HG03354 (cell line): ENCODE data around the gene RBMS3.

Experiments
- ATAC-seq: cut with Tn5 transposase; IDR thresholded peaks from one replicate; pipeline ENCODE4 v1.9.1; 2021; ENCODE audit warnings: mild to moderate bottlenecking; ENCODE audit not compliant: unreplicated experiment, poor library complexity, severe bottlenecking

Gene RBMS3

DNA sequence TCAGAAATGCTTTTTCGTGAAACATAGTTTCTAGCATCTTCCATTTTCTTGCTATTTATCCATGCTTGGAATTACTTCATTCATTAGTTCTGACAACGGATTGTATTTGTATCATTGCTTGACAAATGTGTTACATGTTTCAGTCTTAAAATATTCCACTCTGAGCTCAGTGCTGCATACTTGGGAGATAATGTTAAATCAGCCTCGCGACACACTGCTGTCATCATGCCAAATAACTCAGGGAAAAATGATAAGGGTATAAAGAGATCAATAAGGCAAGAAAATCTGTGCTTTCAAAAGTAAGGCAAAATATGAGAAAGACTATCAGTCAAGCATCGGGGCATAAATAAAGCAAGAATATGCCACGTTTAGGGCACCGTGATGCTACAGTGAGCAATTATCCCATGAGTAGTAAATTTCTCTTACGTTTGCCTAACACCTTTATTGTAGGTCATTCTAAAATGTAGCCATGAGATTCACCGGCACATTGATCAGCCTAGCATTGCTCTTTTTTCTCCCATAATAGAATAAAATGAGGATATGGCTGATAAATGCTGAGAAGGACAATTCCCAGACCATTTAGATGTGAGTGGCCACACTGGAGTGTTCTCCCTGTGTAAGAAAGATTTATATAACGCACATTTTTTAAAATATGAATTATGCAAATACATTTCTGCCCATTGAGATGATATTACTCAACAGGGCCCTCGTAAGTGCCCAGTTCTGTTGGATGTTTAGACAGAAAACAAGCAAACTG is 133.8 kb downstream of the RBMS3 start:
- no peak for ATAC-seq

DNA sequence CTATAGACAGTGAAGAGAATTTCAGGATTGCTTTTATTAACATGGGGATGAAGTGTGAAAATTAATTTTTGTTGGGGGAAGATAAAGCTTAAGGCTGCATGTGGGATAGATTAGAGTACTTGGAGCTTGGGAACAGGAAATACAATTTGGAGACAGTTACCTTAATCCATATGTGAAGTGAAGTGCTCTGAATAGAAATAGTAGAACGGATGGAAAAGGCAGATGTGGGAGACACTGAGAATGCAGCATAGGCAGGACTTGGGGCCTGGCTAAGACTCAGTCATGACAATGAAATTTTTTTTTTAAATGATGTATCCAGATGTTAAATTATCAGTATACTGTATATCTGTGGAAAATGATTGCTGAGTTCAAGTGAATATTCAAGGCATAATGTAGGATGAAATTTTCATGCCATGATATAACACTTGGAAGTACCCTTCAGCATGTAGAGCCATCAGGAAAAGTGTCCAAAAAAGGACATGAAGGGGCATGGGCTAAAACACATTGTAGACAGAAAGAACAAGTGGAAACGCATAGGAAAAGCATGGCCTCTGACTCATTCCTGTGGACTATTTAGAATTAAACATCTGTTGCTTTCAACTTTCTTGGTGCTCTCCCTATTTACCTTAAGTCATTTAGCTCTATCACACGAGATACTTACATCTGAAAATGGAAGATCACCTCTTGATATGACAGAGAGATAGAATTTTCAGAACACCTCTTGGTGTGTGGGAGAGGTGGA is 134.8 kb downstream of the RBMS3 start:
- no peak for ATAC-seq

GRCh38 chr3:29416514-29416913 is 135.6 kb downstream of the RBMS3 start:
- ATAC-seq, result no peak

DNA sequence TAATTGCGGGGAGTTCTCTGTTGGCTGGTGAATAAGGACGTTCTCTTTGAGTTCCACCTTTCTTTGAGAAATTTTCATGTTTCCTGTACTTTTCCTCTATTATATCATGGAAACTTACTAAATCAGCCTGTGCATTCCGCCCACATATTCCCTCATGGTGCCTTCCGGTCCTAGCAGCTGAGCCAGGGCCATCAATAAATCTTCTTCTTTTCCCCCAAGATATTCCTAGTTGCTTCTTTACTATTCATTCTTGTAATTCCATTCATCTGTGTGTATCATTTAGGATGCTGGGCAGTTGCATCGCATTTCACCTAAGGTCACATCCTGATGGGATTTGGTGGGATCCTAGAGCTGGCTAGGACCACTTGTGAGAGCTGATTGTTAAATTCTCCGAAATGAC is 139.2 kb downstream of the RBMS3 start:
- ATAC-seq, result no peak

DNA sequence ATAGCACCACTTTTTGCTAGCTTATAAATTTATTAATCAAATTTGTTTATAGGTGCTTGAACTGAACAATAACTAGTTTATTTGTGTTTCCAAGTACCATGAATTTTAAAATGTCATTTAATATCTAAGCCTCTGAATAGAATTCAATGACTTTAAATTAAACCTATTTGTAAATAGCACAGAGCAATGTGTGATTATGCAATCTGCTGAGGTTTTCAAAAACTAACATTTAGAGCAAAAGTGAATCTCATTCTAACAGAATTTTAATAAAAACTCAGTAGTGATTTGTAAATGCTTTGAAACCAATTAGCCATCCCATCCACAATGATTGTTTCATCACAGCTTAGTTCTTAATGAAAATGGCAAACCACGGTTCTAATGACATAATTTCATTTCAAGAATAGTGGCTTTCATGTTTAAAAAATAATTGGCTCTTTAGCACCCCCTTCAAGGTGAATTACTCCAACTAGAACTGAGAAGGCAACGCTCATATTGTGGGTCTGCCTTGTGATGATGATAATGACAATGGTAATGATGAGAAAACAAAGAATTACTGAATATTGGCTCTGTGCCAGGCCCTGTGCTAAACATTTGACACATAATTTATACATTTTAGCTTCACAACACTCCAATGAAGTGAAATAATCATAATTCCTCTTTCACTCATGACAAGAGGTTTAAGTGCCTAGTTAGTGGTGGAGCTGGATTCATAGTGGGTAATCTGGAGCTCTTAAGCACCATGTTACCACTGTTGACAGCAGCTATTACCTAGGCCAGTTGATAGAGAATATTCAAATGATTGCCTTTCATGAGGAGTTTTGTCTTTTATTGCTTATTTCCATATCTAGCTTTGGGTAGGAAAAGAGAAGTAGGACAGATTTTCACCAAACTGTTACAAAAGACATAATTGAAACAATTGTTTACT is 145.7 kb downstream of the RBMS3 start:
- ATAC-seq, result no peak

GRCh38 chr3:29427266-29428103 is 146.6 kb downstream of the RBMS3 start:
- ATAC-seq, result no peak

- ATAC-seq, result no peak
Measured at GRCh38 chr3:29429055-29429679, 148.3 kb downstream of the RBMS3 start.

GRCh38 chr3:29430558-29430971 is 149.7 kb downstream of the RBMS3 start:
- no peak for ATAC-seq

DNA sequence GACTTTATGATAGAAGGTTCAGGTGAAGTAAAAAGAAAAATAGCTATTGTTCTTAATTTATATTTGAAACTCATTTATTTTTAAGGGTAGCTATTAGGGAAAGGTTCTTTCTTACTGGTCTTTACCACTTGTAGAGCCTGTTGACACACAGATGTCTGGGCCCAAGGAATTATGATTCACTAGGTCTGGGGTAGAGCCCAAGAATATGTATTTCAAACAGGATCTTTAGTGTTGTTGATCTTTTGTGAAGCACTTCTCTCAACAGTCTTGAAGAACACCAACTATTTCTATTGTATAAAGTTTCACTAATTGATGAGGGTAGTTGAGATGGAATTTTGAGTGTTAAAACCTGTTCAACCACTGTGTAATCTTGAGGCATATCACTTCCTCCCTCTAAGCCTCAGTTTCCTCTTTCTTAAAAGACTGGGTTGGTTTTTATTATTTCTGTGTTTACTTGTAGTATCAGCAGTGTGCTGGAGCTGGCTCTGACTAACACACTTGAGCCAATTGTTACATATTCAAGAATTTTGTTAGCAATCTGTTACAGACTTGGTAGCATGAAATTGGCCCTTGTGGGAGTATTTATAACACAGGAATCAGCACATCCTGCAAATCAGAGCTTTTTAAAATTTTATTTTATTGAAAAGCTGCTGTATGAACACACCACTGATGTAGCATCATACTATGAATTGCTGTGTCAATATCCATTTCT is 155.9 kb downstream of the RBMS3 start:
- ATAC-seq, result no peak

DNA sequence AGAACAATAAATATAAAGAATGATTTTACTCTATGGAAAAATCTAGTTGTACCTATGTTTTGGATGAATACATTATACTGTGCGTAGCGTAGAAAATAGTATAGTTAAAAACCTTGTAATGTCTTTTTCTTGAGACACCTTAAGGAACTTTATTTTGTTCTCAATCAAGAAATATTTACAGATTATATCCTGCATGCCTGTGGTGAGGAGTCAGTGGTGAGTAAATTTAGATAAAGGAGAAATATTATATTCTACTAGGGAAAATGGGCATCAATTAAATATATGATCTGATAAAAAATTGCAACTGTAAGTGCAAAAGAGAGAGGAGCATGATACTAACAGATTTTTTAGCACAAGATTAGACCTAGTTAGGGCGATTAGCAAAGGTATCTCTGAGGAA is 157.7 kb downstream of the RBMS3 start:
- no peak for ATAC-seq

- no peak for ATAC-seq
Measured at GRCh38 chr3:29440413-29441305, 159.8 kb downstream of the RBMS3 start.

DNA sequence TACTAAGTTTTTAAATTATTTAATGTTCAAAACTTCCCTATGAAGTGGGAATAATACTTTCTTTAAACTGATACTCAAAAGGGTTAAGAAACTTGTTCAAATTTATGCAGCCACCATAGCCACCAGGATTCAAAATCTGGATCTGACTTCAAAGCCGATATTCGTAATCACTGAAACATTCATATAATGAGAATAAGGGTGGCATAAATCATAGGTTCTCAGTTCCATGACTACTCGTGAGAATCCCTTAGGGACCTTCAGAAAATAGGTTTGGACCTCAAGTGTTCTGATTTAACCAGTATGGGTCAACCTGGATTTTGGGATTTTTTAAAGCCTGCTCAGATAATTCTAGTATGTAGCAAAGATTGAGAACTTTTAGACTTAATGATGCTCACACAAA is 160.6 kb downstream of the RBMS3 start:
- no peak for ATAC-seq

DNA sequence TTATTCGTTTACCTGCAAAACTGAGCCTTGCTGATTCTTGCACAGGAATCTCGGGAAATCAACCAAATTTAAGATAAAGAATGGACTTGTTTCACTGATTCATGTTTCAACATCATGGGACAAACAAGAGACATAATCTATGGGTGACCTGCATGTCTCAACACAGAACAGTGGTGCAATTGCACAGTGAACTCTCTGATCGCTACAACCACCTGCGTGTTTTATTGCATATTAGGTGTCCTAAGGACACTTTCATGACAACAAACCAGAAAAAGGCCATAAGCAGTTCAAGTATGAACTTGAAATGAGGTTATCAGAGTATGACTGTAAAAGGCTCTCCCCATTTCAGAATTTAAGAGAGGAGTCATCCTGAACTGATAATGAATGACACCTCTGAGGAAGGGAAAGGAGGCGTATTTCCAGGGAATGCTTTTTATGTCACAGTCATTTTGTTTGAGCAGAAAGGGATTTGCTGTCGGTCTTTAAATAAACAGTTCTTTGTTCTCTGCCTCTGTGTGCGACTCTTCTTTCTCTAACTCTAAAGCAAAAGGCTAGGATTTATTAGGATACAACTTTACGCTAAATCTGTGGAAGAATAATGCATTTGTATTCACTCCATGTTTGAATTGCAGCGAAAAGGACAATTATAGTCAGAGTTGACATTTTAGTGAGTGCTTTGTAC is 167.2 kb downstream of the RBMS3 start:
- no peak for ATAC-seq

GRCh38 chr3:29451920-29452319 is 171.0 kb downstream of the RBMS3 start:
- no peak for ATAC-seq

DNA sequence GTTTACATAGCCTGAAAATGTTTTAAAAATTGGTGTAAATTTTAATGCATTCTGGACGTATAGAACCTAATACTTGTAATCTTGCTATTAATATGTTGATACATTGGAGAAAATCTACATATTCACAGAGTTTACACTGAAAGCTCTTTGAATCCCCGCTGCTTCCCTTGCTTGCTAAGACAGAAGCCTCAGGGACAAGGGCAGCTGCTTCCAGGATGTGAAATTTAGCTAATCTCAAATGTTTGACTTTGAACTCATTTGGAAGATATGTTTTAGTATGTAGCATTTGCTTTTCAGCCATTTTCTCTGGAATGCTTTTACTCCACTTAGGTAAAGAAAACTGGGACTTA is 172.0 kb downstream of the RBMS3 start:
- no peak for ATAC-seq

- no peak for ATAC-seq
Measured at GRCh38 chr3:29453284-29454001, 172.6 kb downstream of the RBMS3 start.
